Vagina (tissue), 2 donors: ENCODE results near the gene MAML2. TPM values are rescaled to one million over a fixed set of nuclear protein-coding genes. Genes with fewer than 3 reads are reported as not detected.

Source experiments
- DNase-seq, 2 donors: peaks; one replicate each; pipeline ENCODE4 v3.0.0-alpha.2; 2017; ENCODE audit errors: extremely low spot score in 2 of 2
- H3K27ac ChIP-seq: fragments of 200-600 bp; sonication (generic); one replicate; pipeline ENCODE4 v1.5.1; 2019
- H3K27me3 ChIP-seq: fragments of 200-600 bp; sonication (generic); one replicate; pipeline ENCODE4 v1.5.1; 2019
- H3K36me3 ChIP-seq, 2 donors: fragments of 200-600 bp; sonication (generic); one replicate each; pipeline ENCODE4 v1.5.1; 2017 to 2019
- H3K4me1 ChIP-seq: fragments of 200-600 bp; sonication (generic); one replicate; pipeline ENCODE4 v1.5.1; 2019
- H3K4me3 ChIP-seq, 2 donors: fragments of 200-600 bp; sonication (generic); 1 replicate in 1 of 2; 2 replicates in 1 of 2; pipeline ENCODE4 v1.5.1; 2016 to 2019
- H3K9me3 ChIP-seq: fragments of 200-600 bp; sonication (generic); one replicate; pipeline ENCODE4 v1.5.1; 2019
- POLR2A ChIP-seq, 2 donors: fragments of 450-650 bp; IDR thresholded peaks; one replicate each; pipeline ENCODE4 v1.6.1; 2017; ENCODE audit warnings: antibody characterized with exemption in 2 of 2, mild to moderate bottlenecking in 2 of 2, moderate library complexity in 2 of 2
- POLR2AphosphoS5 ChIP-seq, 2 donors: sonication (generic); formaldehyde crosslinking; IDR thresholded peaks; one replicate each; pipeline ENCODE4 v1.9.0; 2017; ENCODE audit warnings: antibody characterized with exemption in 2 of 2, mild to moderate bottlenecking in 2 of 2, low read depth in 1 of 2; ENCODE audit not compliant: insufficient read depth in 1 of 2
- intact Hi-C: fragments of 100-400 bp; cut with DNase I; formaldehyde crosslinking; loops from one replicate; pipeline ENCODE4 v1.15.1; 2023
- total RNA-seq: library from RNA; depleted of rRNA; stranded (reverse); fragments of >200 nt; gene quantifications from one replicate; pipeline ENCODE4 v1.2.3, GENCODE V29; 2016
- TF ChIP-seq, protein P1 (sequence below), 3 experiments: fragments of 450-650 bp in 2 of 3; fragments of 200-600 bp in 1 of 3; sonication (generic) in 1 of 3; IDR thresholded peaks; one replicate each; pipeline ENCODE4 v1.5.1; 2017 to 2019; ENCODE audit warnings: antibody characterized with exemption in 3 of 3, mild to moderate bottlenecking in 2 of 3, moderate library complexity in 2 of 3

Gene MAML2
- total RNA-seq, 1 donor from 2014 or later: 36.3 TPM

DNA sequence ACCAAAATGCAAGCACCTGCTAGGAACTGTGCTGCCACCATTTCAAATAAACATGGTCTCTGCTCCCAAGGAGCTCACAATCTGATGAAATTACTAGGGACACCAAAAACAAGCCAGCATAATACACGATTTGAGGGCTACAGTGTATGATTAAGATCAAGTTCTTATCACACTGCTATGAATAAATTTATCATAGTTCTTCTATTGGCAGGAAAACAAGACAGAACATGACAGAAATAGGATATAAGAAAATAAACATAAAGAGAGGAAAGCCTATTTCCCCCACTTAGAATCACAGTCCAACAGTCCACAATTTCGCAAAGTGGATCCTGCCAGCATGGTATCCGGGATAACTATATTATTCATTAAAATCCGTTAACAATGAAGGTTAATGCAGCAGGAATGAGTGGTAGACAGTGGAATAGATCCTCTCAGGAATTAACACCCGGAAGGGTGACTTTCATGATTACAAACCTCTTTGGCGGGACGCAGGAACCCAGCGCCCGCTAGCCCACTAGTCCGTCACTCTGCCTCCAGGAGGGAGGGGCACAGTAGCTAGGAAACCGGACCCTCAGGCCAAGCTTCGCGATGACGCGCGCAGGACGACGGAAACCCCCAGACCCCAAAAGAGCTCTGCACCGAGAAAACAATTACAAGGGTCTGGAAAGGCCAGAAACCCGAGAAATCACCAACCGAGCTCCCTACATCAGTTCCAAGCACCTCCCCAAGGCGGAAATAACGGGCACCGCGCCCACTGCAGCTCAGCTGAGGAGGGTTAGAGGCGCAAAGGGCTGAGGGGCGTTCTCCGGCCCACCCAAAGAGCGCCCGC lies 46.1 kb upstream of the MAML2 start:
- H3K36me3 ChIP-seq: no peaks in the 10 kb centered on the region
- H3K9me3 ChIP-seq: no peaks in the 10 kb centered on the region
- TF ChIP-seq POLR2A (IDR thresholded peaks at IDR 0.05): no peak
- TF ChIP-seq, protein P1, sequence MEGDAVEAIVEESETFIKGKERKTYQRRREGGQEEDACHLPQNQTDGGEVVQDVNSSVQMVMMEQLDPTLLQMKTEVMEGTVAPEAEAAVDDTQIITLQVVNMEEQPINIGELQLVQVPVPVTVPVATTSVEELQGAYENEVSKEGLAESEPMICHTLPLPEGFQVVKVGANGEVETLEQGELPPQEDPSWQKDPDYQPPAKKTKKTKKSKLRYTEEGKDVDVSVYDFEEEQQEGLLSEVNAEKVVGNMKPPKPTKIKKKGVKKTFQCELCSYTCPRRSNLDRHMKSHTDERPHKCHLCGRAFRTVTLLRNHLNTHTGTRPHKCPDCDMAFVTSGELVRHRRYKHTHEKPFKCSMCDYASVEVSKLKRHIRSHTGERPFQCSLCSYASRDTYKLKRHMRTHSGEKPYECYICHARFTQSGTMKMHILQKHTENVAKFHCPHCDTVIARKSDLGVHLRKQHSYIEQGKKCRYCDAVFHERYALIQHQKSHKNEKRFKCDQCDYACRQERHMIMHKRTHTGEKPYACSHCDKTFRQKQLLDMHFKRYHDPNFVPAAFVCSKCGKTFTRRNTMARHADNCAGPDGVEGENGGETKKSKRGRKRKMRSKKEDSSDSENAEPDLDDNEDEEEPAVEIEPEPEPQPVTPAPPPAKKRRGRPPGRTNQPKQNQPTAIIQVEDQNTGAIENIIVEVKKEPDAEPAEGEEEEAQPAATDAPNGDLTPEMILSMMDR (IDR thresholded peaks at IDR 0.05): no peak
- no peak for TF ChIP-seq POLR2AphosphoS5 (IDR thresholded peaks at IDR 0.05; ENCODE audit: insufficient read depth in 1 of 2, low read depth in 1 of 2)
- peak overlapping the region; percentile 75 for H3K27ac ChIP-seq
- peaks cover 26% of the 10 kb centered on the region for H3K4me1 ChIP-seq
- H3K27me3 ChIP-seq: no peaks in the 10 kb centered on the region
- intact Hi-C loops: no loop called here
- H3K4me3 ChIP-seq: peak overlapping the region; percentile 68 to 92
- DNase-seq: peak in 1 of 2 donors; percentile 82

DNA sequence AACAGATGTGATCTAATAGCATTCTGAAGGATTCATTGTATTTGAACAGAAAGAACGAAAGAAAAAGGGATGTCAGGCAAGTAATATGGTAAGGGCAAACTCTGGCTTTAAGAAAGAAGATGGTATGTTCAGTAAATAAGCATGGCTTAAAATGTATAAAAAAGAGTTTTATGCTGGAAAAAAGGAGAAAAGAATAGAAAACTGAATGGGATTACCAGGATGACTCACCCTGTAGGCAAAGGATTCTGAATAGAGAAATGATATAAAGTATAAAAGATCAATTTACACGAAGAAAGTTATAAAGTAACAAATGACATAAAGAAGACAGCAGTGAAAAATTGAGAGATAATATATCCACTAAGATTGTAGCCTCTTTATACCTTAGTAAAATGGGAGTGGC lies 42.2 kb upstream of the MAML2 start:
- Histone ChIP-seq H3K4me1 (peaks cover 17% of the 10 kb centered on the region), H3K27me3 (no peaks in the 10 kb centered on the region), H3K27ac (no peak overlapping the region), H3K9me3 (no peaks in the 10 kb centered on the region), H3K4me3 (no peak overlapping the region), H3K36me3 (no peaks in the 10 kb centered on the region)
- TF ChIP-seq POLR2A (IDR thresholded peaks at IDR 0.05): no peak
- TF ChIP-seq, protein P1 (IDR thresholded peaks at IDR 0.05): no peak
- TF ChIP-seq POLR2AphosphoS5 (IDR thresholded peaks at IDR 0.05; ENCODE audit: insufficient read depth in 1 of 2, low read depth in 1 of 2): no peak
- DNase-seq: no peak
- intact Hi-C loops: no loop called here

GRCh38 chr11:96384156-96384555 lies 41.2 kb upstream of the MAML2 start:
- H3K4me3 ChIP-seq: no peak overlapping the region
- H3K27ac ChIP-seq: no peak overlapping the region
- H3K9me3 ChIP-seq: no peaks in the 10 kb centered on the region
- peaks cover 17% of the 10 kb centered on the region for H3K4me1 ChIP-seq
- no peak for DNase-seq
- intact Hi-C loops: no loop called here
- no peak for TF ChIP-seq POLR2A (IDR thresholded peaks at IDR 0.05)
- TF ChIP-seq, protein P1 (IDR thresholded peaks at IDR 0.05): no peak
- no peak for TF ChIP-seq POLR2AphosphoS5 (IDR thresholded peaks at IDR 0.05; ENCODE audit: insufficient read depth in 1 of 2, low read depth in 1 of 2)
- H3K36me3 ChIP-seq: no peaks in the 10 kb centered on the region
- no peaks in the 10 kb centered on the region for H3K27me3 ChIP-seq

DNA sequence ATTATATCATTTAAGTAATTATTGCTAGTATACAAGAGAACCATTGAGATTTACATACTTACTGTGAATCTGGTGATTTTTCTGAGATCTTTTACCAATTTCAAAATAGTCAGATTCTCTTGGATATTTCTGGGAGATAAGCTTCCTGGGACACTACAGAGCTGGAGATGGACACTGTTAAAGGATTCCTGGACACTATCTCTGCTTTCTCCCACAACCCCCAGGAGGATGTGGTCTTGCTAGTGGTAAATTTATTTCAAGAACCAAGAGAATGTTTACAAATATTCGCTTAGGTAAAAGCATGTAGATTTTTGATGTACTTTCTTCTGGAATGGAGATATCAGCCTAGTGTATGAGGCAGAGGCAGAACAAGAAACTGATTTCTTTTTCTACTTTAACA lies 33.8 kb upstream of the MAML2 start:
- DNase-seq: no peak
- no peak overlapping the region for H3K4me3 ChIP-seq
- intact Hi-C loops: no loop called here
- peaks cover 0 to 12% of the 10 kb centered on the region in 2 donors for H3K36me3 ChIP-seq
- H3K9me3 ChIP-seq: no peaks in the 10 kb centered on the region
- H3K27ac ChIP-seq: no peak overlapping the region
- no peaks in the 10 kb centered on the region for H3K4me1 ChIP-seq
- TF ChIP-seq POLR2A (IDR thresholded peaks at IDR 0.05) (no peak), POLR2AphosphoS5 (IDR thresholded peaks at IDR 0.05; ENCODE audit: insufficient read depth in 1 of 2, low read depth in 1 of 2) (no peak)
- TF ChIP-seq, protein P1 (IDR thresholded peaks at IDR 0.05): no peak
- H3K27me3 ChIP-seq: no peaks in the 10 kb centered on the region

DNA sequence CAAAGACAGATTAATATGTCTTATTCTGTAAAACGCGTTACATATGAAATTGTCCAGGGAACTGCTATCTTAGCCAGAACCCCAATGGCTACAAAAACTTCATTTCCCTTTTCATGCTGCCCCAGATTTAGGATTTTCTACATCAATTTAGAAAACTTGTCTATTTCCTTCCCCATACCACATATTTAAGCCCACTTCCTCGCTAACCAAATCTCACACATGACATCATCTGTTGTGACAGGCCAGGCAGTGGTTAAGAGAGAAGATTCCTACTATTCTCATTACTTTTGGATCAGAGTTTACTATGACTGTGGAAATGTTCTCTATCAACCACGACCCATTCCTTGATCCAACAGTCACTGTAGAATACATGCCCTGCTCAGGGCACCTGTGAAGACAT lies 30.8 kb upstream of the MAML2 start:
- Histone ChIP-seq H3K4me1 (no peaks in the 10 kb centered on the region), H3K4me3 (no peak overlapping the region), H3K9me3 (no peaks in the 10 kb centered on the region), H3K27ac (no peak overlapping the region), H3K36me3 (peaks cover 0 to 35% of the 10 kb centered on the region in 2 donors), H3K27me3 (no peaks in the 10 kb centered on the region)
- intact Hi-C loops: no loop called here
- DNase-seq: no peak
- TF ChIP-seq POLR2A (IDR thresholded peaks at IDR 0.05) (no peak), POLR2AphosphoS5 (IDR thresholded peaks at IDR 0.05; ENCODE audit: insufficient read depth in 1 of 2, low read depth in 1 of 2) (no peak)
- TF ChIP-seq, protein P1 (IDR thresholded peaks at IDR 0.05): no peak
